HepG2 (cell line): ENCODE results near the gene TGM5. TPM values are rescaled to one million over a fixed set of nuclear protein-coding genes. Genes with fewer than 3 reads are reported as not detected.

Experiments used
- ATAC-seq: fragments of 200-7000 bp; cut with Tn5 transposase; 3 replicates; pipeline ENCODE4 v1.9.1; 2020; ENCODE audit warnings: mild to moderate bottlenecking, moderate library complexity
- BruUV-seq: library from RNA; stranded (reverse); fragments of 400-500 nt; replicated peaks from 2 replicates; lab custom pipeline; 2021; lab: Mats Ljungman, UMichigan
- CTCF ChIA-PET: fragments of 300-600 bp; formaldehyde crosslinking; extraction: SDS; loops from one replicate; lab custom pipeline; 2021; ENCODE audit warnings: low total read pairs, inconsistent platforms, low intra/inter-chr PET ratio; lab: Yijun Ruan, JAX
- POLR2A ChIA-PET: fragments of 350-600 bp; sonication (Branson Sonifier 250); formaldehyde crosslinking; loops from one replicate; lab custom pipeline; 2020; ENCODE audit warnings: antibody characterized with exemption, inconsistent platforms; lab: Yijun Ruan, JAX
- DNase-seq: peaks from one replicate; pipeline ENCODE4 v3.0.0-alpha.2; 2015; ENCODE audit warnings: low spot score
- FAIRE-seq: peaks from 3 replicates; lab custom pipeline; 2011; peaks lifted over from hg19 to GRCh38; lab: Jason Lieb, UNC
- H2AFZ ChIP-seq: one replicate; pipeline ENCODE4 v1.6.1; 2011; ENCODE audit warnings: low read length, inconsistent platforms
- H3K27ac ChIP-seq: fragments of 300-600 bp; 3 replicates; pipeline ENCODE4 v1.8.0; 2011; ENCODE audit warnings: mixed run types, mild to moderate bottlenecking, mixed read lengths, low read length, inconsistent platforms; ENCODE audit not compliant: insufficient read depth; ENCODE audit errors: extremely low read length
- H3K27me3 ChIP-seq, 2 experiments: fragments of 200-600 bp in 1 of 2; 2 replicates in 1 of 2; 3 replicates in 1 of 2; pipeline versions ENCODE4 v1.6.0 to v1.8.0; 2011; ENCODE audit warnings: low read length in 2 of 2, mild to moderate bottlenecking in 2 of 2, moderate library complexity in 2 of 2, inconsistent platforms in 1 of 2; ENCODE audit not compliant: insufficient read depth in 2 of 2, control insufficient read depth in 1 of 2
- H3K36me3 ChIP-seq, 2 experiments: fragments of 200-600 bp in 1 of 2; replicated peaks in 1 of 2; 2 replicates in 1 of 2; 3 replicates in 1 of 2; pipeline versions ENCODE4 v1.5.1 to v1.8.0; 2011; ENCODE audit warnings: low read length in 2 of 2, inconsistent platforms in 1 of 2; ENCODE audit not compliant: insufficient read depth in 2 of 2, control insufficient read depth in 1 of 2
- H3K4me1 ChIP-seq: 2 replicates; pipeline ENCODE4 v1.5.1; 2012; ENCODE audit warnings: low read length, inconsistent platforms; ENCODE audit not compliant: insufficient read depth
- H3K4me2 ChIP-seq: 2 replicates; pipeline ENCODE4 v1.6.0; 2011; ENCODE audit warnings: low read depth, low read length, inconsistent platforms
- H3K4me3 ChIP-seq, 3 experiments: fragments of 200-600 bp in 1 of 3; sonication (generic), shearing (Covaris generic) in 1 of 3; replicated peaks in 1 of 3; 2 replicates each; pipeline ENCODE4 v1.5.1; 2011 to 2016; ENCODE audit warnings: low read length in 3 of 3, inconsistent platforms in 2 of 3, low read depth in 2 of 3, mild to moderate bottlenecking in 2 of 3, control low read depth in 1 of 3, mixed read lengths in 1 of 3; ENCODE audit not compliant: insufficient read depth in 1 of 3
- H3K79me2 ChIP-seq: one replicate; pipeline ENCODE4 v1.6.1; 2011; ENCODE audit warnings: low read length, inconsistent platforms; ENCODE audit not compliant: insufficient read depth
- H3K9ac ChIP-seq: 2 replicates; pipeline ENCODE4 v1.6.0; 2011; ENCODE audit warnings: mild to moderate bottlenecking, low read depth, low read length, inconsistent platforms; ENCODE audit not compliant: insufficient read depth
- H3K9me3 ChIP-seq: 2 replicates; pipeline ENCODE4 v1.5.1; 2012; ENCODE audit warnings: mild to moderate bottlenecking, low read length
- H4K20me1 ChIP-seq: 2 replicates; pipeline ENCODE4 v1.6.0; 2011; ENCODE audit warnings: inconsistent platforms, mild to moderate bottlenecking, low read length, moderate library complexity; ENCODE audit not compliant: insufficient read depth
- AKAP8 ChIP-seq: sonication (generic); formaldehyde crosslinking; IDR thresholded peaks from 2 replicates; pipeline ENCODE4 v1.5.1; 2020; ENCODE audit warnings: mild to moderate bottlenecking, missing genetic modification reagents
- CEBPG ChIP-seq: IDR thresholded peaks from 2 replicates; pipeline ENCODE4 v1.6.1; 2016
- FOXM1 ChIP-seq: sonication (generic); formaldehyde crosslinking; IDR thresholded peaks from 2 replicates; pipeline ENCODE4 v1.5.0; 2020; ENCODE audit warnings: missing genetic modification reagents
- LRRFIP1 ChIP-seq: sonication (generic); formaldehyde crosslinking; conservative IDR thresholded peaks from 2 replicates; pipeline ENCODE4 v1.4.0; 2020; ENCODE audit warnings: missing genetic modification reagents
- NR1H2 ChIP-seq: sonication (generic); formaldehyde crosslinking; IDR thresholded peaks from 2 replicates; pipeline ENCODE4 v1.8.1; 2022; ENCODE audit warnings: low read depth, missing genetic modification reagents, borderline replicate concordance
- PCBP1 ChIP-seq: fragments of 200-400 bp; formaldehyde crosslinking; IDR thresholded peaks from 2 replicates; pipeline ENCODE4 v1.6.1; 2017; ENCODE audit warnings: mild to moderate bottlenecking, low read depth, low read length, borderline replicate concordance
- RBM39 ChIP-seq: fragments of 200-400 bp; formaldehyde crosslinking; IDR thresholded peaks from one replicate; pipeline ENCODE4 v1.6.1; 2018; ENCODE audit warnings: antibody characterized with exemption, mild to moderate bottlenecking, low read depth, low read length; ENCODE audit not compliant: poor library complexity, severe bottlenecking
- TCF7 ChIP-seq: sonication (generic); IDR thresholded peaks from 2 replicates; pipeline ENCODE4 v1.6.1; 2016; ENCODE audit warnings: antibody characterized with exemption, low read depth
- ZFP36L1 ChIP-seq: sonication (generic); formaldehyde crosslinking; IDR thresholded peaks from 2 replicates; pipeline ENCODE4 v1.8.0; 2022; ENCODE audit warnings: mild to moderate bottlenecking, missing genetic modification reagents, moderate library complexity
- ZNF282 ChIP-seq: fragments of 450-650 bp; IDR thresholded peaks from 2 replicates; pipeline ENCODE4 v1.6.1; 2018; ENCODE audit not compliant: partially characterized antibody
- ZNF746 ChIP-seq: sonication (generic); formaldehyde crosslinking; IDR thresholded peaks from 2 replicates; pipeline ENCODE4 v1.8.0; 2022; ENCODE audit warnings: mild to moderate bottlenecking, missing genetic modification reagents
- WGBS: methylation state at CpG from one replicate; pipeline ENCODE4 v1.1.6; 2017; ENCODE audit warnings: low lambda C conversion rate; 5-methylcytosine and 5-hydroxymethylcytosine counted together
- in situ Hi-C: cut with HindIII; loops from 2 replicates; pipeline ENCODE4 v1.10.0; 2017; ENCODE audit warnings: low pct_unique_long_range_greater_than_20kb; ENCODE audit not compliant: extremely low pct_ligation_motif_present
- intact Hi-C: fragments of 100-400 bp; cut with micrococcal nuclease; formaldehyde crosslinking; loops from one replicate; pipeline ENCODE4 v1.10.0; 2022; ENCODE audit not compliant: unreplicated experiment
- polyA plus RNA-seq, 8 experiments: library from polyadenylated mRNA; depleted of rRNA in 3 of 8; stranded (reverse) in 7 of 8; unstranded in 1 of 8; fragments of >200 nt; fragmentation: Illumina TruSeq in 4 of 8; extraction: Trizol in 4 of 8; gene quantifications; 2 replicates each; pipeline versions ENCODE4 v1.2.1 to v1.2.3, GENCODE V29; 2011 to 2016; ENCODE audit warnings: low read depth in 4 of 8, missing spikeins in 1 of 8, mixed read lengths in 1 of 8; ENCODE audit not compliant: insufficient read depth in 1 of 8
- total RNA-seq, 5 experiments: library from RNA; depleted of rRNA; stranded (reverse); fragments of >200 nt; fragmentation: Illumina TruSeq; extraction: Trizol; gene quantifications; 2 replicates each; pipeline ENCODE4 v1.2.3, GENCODE V29; 2016; ENCODE audit warnings: low read depth in 1 of 5

Gene TGM5
- total and polyA plus RNA-seq, 2 of the 13 experiments (the other 11 are each of a cell fraction or from before 2014, with no cell fraction given): 0.18 to 0.65 TPM

- H4K20me1 ChIP-seq: no peaks in the 10 kb centered on the region
- ATAC-seq: no peak
- no TSS peak for BruUV-seq
- POLR2A ChIA-PET: interaction anchor here (2.3 kb wide), 1 partner anchor 9 kb away, joined by 6 read pairs; no protein-coding TSS in a partner anchor
- H3K79me2 ChIP-seq: no peaks in the 10 kb centered on the region
- 92% methylated on average over 2 of the region's 2 CpGs for WGBS
- no peak for TF ChIP-seq CEBPG (CRISPR knock-in tag)
- TF ChIP-seq FOXM1 (CRISPR knock-in tag): no peak
- no peak for TF ChIP-seq RBM39
- no peak for TF ChIP-seq ZNF282
- no peak for TF ChIP-seq ZNF746 (CRISPR knock-in tag)
- no peak for TF ChIP-seq AKAP8
- TF ChIP-seq NR1H2 (CRISPR knock-in tag): no peak
- no peak for TF ChIP-seq TCF7
- TF ChIP-seq ZFP36L1 (CRISPR knock-in tag): no peak
- TF ChIP-seq LRRFIP1 (CRISPR knock-in tag): no peak
- no peak for TF ChIP-seq PCBP1
- DNase-seq: no peak
- intact Hi-C loops (no loop called here), in situ Hi-C loops (no loop called here)
- H3K4me2 ChIP-seq: no peak overlapping the region
- no peak overlapping the region for H3K9ac ChIP-seq
- no peaks in the 10 kb centered on the region for H3K27me3 ChIP-seq
- H3K4me3 ChIP-seq: no peak overlapping the region
- H3K4me1 ChIP-seq: no peaks in the 10 kb centered on the region
- H3K9me3 ChIP-seq: no peaks in the 10 kb centered on the region
- CTCF ChIA-PET: no interaction called here
- H3K27ac ChIP-seq: no peak overlapping the region
- no peak overlapping the region for H2AFZ ChIP-seq
- no peak for FAIRE-seq
- peaks cover 6 to 31% of the 10 kb centered on the region in 2 experiments; a peak in 4 of 5 replicates for H3K36me3 ChIP-seq
Observed at GRCh38 chr15:43194795-43195194, 71.9 kb downstream of the TGM5 start.
